GM20000 (cell line): Measurements from ENCODE around the gene NIM1K.
"Not testable (repeated sequence)": the region's sequence is repeated elsewhere in the genome, so short reads cannot be mapped to it uniquely, and the experiment has no call there.

Experiments used
- DNase-seq: peaks from one replicate; pipeline ENCODE4 v3.0.0; 2012; ENCODE audit warnings: low spot score
- TF ChIP-seq, protein P1 (sequence below): IDR thresholded peaks from 2 replicates; pipeline ENCODE4 v1.5.1; 2012; ENCODE audit warnings: mild to moderate bottlenecking, control low read depth; ENCODE audit errors: extremely low read depth, missing control alignments

The NIM1K gene

GRCh38 chr5:43315263-43315662 lies 123.2 kb downstream of the NIM1K start:
- no peak for DNase-seq
- TF ChIP-seq, protein P1, sequence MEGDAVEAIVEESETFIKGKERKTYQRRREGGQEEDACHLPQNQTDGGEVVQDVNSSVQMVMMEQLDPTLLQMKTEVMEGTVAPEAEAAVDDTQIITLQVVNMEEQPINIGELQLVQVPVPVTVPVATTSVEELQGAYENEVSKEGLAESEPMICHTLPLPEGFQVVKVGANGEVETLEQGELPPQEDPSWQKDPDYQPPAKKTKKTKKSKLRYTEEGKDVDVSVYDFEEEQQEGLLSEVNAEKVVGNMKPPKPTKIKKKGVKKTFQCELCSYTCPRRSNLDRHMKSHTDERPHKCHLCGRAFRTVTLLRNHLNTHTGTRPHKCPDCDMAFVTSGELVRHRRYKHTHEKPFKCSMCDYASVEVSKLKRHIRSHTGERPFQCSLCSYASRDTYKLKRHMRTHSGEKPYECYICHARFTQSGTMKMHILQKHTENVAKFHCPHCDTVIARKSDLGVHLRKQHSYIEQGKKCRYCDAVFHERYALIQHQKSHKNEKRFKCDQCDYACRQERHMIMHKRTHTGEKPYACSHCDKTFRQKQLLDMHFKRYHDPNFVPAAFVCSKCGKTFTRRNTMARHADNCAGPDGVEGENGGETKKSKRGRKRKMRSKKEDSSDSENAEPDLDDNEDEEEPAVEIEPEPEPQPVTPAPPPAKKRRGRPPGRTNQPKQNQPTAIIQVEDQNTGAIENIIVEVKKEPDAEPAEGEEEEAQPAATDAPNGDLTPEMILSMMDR = no peak

- no peak for DNase-seq
- TF ChIP-seq, protein P1 = no peak
These were observed 123.7 kb downstream of the NIM1K start for GRCh38 chr5:43315682-43316081.

DNA sequence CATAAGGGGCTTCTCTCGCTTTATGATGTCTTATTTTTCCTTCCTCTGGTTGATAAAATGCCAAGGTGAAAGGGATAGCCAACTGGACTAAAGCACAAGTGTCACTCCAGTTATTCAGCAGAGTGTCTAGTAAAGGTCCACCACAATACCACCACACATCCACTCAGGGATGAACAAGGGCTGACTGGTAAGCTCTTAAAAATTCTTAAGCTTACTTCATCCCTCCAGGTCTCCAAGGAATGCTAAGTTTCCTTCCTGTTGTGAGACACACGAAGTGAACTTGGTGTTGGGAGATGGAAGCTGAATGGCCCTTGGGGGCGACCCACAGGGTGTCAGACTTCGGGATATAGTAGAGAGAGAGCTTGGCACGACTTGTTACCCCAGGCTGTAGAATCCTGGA lies 124.4 kb downstream of the NIM1K start:
- no peak for DNase-seq
- TF ChIP-seq, protein P1 = no peak

GRCh38 chr5:43320846-43321245 lies 128.8 kb downstream of the NIM1K start:
- TF ChIP-seq, protein P1 = no peak

GRCh38 chr5:43323488-43323887 lies 131.5 kb downstream of the NIM1K start:
- not testable (repeated sequence) for DNase-seq

More at GRCh38 chr5:43320846-43321245, 128.8 kb downstream of the NIM1K start:
- no peak for DNase-seq

DNA sequence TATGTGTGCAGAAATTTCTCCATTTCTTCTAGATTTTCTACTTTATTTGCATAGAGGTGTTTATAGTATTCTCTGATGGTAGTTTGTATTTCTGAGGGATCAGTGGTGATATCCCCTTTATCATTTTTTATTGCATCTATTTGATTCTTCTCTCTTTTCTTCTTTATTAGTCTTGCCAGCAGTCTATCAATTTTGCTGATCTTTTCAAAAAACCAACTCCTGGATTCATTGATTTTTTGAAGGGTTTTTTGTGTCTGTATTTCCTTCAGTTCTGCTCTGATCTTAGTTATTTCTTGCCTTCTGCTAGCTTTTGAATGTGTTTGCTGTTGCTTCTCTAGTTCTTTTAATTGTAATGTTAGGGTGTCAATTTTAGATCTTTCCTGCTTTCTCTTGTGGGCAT lies 133.6 kb downstream of the NIM1K start:
- DNase-seq = not testable (repeated sequence)
